Astrocyte (in vitro differentiated cells and primary cell): ENCODE data around the gene EXOC3.

ENCODE experiments used
- EZH2 ChIP-seq: IDR thresholded peaks from 2 replicates; pipeline ENCODE4 v1.6.1; 2012; ENCODE audit warnings: mild to moderate bottlenecking, low read length, inconsistent platforms; ENCODE audit not compliant: insufficient read depth
- TF ChIP-seq, protein P1 (sequence below): IDR thresholded peaks from 2 replicates; pipeline ENCODE4 v1.5.1; 2011; ENCODE audit warnings: low read depth, mild to moderate bottlenecking, inconsistent platforms, low read length, moderate library complexity; ENCODE audit not compliant: insufficient read depth

DNA sequence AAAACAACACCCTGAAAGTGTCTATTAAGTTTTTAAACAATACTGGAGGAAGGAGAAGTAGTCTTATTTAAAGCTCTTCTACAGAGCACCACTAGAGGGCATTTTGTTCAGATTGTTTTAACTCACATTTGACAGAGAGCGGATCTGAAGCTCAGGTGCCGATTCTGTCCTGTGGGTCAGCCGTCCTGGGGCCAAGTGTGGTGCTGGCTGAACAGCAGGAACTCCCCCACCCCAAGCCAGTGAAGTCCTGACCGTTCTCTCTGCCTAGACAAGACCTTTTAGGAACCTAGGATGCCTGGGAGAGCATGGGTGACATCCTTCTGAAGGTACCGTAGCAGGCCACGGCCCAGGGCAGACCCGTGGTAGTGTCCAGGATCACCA is 3.9 kb downstream of the EXOC3 start:
- TF ChIP-seq, protein P1, sequence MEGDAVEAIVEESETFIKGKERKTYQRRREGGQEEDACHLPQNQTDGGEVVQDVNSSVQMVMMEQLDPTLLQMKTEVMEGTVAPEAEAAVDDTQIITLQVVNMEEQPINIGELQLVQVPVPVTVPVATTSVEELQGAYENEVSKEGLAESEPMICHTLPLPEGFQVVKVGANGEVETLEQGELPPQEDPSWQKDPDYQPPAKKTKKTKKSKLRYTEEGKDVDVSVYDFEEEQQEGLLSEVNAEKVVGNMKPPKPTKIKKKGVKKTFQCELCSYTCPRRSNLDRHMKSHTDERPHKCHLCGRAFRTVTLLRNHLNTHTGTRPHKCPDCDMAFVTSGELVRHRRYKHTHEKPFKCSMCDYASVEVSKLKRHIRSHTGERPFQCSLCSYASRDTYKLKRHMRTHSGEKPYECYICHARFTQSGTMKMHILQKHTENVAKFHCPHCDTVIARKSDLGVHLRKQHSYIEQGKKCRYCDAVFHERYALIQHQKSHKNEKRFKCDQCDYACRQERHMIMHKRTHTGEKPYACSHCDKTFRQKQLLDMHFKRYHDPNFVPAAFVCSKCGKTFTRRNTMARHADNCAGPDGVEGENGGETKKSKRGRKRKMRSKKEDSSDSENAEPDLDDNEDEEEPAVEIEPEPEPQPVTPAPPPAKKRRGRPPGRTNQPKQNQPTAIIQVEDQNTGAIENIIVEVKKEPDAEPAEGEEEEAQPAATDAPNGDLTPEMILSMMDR = peak; percentile 69
- TF ChIP-seq EZH2 = no peak
